Right renal pelvis (tissue), 4 donors: ENCODE data around the gene IL11RA. TPM values are rescaled to one million over a fixed set of nuclear protein-coding genes. Genes with fewer than 3 reads are reported as not detected.

Source experiments
- DNase-seq, 4 donors: peaks; one replicate each; pipeline ENCODE4 v3.0.0-alpha.2; 2013; ENCODE audit warnings: low read depth in 4 of 4, low spot score in 3 of 4, missing footprints in 1 of 4
- polyA plus RNA-seq, 4 donors: library from polyadenylated mRNA; unstranded; fragments of 120-200 nt; gene quantifications; one replicate each; pipeline ENCODE4 v1.2.1, GENCODE V29; 2013; ENCODE audit not compliant: insufficient read length in 4 of 4

Gene IL11RA
- polyA plus RNA-seq, 4 donors: 47.7 to 66.7 (median 53.4) TPM

DNA sequence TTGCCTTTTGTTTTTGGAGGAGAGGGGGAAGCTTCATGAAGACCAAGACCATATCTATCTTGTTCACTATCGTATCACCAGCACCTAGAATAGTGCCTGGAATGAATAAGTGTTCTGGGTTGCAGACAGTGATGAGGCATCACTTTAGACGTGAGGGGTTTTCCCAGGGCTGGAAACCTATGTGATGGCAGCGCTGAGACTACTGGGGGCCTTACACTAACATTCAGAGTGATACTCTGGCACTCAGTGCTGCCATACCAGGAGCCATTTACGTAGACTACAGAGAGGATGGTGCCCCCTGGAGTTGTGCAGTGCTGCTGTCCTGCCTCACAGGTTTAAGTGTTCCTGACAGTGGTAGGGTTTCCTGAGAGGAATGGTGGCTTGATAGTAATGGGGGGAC lies 32.2 kb downstream of the IL11RA start:
- DNase-seq: no peak

DNA sequence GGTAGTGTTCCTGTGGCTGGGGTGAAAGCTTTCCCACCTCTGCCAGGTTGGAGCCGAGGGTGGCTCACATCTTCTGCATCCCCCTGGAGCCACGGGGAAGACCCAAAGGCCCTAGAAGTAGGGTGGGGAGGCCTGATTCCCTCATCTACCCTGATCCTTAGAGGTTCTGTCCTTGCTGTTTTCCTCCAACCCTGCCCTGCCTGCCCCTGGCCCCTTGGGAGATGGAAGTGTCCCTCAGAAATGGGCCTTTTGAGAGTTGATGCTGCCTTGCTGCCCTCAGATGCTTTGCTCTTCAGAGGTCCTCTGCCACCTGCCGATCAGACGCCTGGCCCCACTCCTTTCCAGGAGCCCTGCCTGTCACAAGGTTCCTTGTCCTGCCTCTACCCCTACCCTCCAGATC lies 32.8 kb downstream of the IL11RA start:
- no peak for DNase-seq

DNA sequence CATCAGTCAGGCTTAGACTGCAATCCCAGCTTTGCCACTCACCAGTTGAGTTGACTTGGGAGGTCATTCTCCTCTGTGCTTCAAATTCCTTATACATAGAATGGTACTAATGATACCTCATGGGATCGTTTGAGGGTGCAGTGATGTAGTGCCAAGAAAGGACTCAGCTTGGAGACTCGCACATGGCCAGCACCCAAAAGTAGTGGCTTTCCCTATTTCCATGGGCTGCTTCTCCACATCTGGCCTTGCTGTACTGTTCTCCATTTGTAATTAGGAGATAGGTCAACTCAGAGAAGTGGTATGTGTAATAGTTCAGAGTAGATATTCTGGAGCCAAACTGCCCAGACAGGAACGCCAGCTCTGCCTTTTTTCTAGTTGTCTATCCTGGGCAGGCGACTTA lies 33.6 kb downstream of the IL11RA start:
- no peak for DNase-seq

DNA sequence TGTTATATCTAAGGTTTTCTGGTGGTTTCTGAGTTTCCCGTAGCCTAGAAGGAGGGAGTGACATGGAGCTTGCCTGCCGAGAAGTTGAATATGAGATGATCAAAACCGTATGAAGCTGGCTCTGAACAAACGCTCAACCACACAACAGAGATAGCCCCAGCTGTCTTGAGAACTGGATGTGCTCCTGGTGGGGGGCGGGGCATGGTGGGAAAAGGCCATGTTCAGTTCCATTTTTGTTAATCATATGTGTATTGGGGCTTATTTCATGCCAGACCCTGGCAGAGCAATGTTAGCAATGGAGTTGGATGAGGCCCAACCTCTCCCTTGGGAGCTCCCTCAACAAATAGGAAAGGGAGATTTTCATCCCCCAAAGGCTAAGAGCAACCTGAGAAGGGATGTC lies 34.2 kb downstream of the IL11RA start:
- DNase-seq: no peak

DNA sequence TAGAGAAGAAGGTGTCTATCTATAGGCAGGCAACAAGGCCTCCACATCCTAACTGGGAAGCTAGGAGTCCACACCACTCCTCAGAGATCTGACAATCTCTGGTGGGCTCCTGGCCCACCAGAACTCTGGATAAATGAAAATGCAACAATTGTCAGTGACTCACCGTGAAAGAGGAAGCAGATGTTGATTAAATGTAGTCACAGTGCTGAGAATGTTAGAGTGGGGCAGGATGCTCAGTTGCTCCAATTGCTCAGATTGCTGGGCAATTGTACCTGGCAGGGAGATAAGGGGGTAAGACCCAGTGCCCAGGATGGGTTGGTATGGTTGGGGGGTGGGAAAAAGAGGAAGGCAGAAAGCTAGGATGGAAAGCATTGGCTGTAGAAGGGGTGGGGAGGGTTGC lies 34.7 kb downstream of the IL11RA start:
- DNase-seq: no peak

GRCh38 chr9:34687276-34688030 lies 35.5 kb downstream of the IL11RA start:
- DNase-seq: no peak

GRCh38 chr9:34688329-34689115 lies 36.5 kb downstream of the IL11RA start:
- DNase-seq: no peak

DNA sequence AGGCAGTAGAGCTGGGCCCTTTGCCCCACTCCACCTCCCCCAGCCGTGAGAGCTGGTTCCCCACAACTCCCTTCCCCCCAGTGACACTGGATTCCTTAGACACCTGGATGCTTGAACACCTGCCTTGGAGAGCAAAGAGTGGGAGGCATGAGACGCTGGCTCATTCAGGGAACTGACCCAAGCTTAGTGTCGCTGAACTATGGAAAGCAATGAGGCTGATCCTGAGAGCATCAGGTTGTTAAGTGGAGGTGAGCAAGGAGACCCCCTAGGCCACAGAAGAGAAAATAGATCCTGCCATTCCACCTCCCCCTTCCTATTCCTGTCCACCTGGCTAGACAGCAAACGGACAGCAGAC lies 37.1 kb downstream of the IL11RA start:
- no peak for DNase-seq

GRCh38 chr9:34689512-34689911 lies 37.5 kb downstream of the IL11RA start:
- DNase-seq: no peak

DNA sequence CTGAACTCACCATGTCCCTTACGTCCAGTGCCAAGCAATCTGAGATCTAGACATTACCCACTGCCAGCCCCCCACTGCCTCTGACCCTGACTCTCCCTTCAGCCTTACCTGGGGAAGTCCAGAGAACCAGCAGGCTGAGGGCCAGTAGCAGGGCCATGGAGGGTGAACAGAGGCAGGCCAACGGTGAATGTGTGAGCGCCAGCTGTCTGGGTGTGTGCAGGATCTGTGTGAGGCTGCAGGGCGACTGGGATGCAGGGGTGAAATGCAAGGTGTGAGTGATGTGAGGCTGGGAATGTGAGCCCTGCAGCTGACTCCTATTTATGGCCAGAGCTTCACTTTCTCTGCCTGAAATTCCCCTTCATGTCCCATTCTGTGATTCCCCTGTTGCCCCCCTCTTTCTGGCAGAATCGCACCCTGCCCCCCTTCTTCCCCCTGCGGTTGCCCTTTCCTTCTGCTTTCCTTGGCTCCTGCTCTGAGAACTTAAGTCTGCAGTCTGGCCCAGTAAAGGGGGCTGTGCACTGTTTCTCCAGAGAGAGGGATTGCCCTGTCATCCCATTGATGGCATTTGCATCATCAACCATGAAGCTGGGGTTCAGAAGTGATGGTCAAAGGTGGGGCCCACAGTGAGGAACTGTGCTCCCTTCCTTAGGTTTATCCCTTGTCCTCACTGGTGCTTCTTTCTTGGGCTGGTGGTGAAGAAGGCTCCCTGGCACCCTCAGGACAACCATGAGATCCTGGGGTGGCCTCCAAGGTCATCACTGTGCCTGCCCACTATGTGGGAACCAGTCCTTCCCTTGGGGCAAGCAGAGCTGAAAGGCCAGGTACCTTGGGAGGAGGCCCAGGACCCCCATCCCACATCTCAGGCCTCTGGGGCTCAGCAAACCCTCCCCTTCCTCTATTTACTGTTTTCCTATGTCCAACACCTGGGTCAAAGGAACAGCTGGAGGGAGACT lies 39.3 kb downstream of the IL11RA start, which contains the start of gene CCL19:
Gene CCL19 (minus strand): TSS at position 294 of the 953 bp plus-strand sequence. CDS start 137 bp downstream, at position 157.
- DNase-seq: no peak

- no peak for DNase-seq
Measured at GRCh38 chr9:34691936-34692315, 39.9 kb downstream of the IL11RA start.

GRCh38 chr9:34693560-34693959 lies 41.6 kb downstream of the IL11RA start:
- no peak for DNase-seq

DNA sequence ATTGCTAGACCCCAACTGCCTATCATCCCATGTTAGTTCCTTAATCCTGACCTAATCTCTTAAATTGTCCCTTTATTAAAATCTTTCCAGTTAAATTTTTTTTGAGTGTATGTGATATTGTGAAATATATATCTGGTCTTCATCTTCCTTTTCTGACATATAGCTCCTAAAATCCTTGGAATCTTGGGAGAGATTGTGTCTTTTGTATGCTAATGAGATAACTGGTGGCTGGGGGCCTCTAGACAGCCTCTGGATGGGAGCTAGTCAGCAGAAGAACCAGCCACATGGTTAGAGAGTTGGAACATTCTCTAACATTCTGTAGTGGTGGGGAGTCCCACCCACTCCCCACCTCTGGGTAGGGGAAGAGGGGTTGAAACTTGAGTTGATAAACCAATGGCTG lies 42.8 kb downstream of the IL11RA start:
- DNase-seq: no peak

DNA sequence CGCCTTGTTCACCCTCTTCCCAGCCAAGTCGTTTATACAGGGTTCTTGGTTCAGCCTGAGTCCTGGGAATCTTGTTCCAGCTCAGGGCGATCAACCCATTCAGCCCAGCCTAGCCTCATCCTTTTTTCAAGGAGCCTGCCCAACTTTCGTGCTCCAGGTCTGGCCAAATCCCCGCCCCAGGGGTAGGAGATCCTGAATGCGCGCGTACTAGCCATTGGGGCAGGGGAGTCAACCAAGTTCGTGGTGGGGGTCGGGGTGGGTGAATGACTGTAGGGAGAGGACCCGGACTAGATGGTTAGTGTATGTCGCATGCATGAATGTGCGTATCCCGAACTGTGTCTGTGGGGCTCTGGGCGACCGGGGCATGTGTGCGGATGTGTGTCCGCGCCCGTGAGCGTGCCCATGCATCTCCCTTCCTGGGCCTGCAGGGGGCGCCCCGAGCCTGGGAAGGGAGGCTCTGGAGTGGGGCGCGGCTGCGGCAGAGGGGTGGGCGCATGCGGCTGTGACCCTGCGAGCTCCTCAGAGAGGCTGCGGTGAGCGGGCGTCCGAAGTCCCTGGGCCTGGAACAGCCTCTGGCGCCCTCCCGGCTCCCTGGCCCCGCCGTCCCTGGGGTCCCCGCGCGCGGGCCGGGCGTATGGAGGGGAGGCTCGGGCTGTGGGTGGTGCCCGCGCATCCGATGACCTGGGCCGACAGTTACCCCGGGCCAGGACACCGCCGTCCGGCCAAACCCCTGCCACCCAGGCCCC lies 49.2 kb downstream of the IL11RA start:
- peak in 3 of 4 donors; percentile 52 to 65 (median 63) for DNase-seq

DNA sequence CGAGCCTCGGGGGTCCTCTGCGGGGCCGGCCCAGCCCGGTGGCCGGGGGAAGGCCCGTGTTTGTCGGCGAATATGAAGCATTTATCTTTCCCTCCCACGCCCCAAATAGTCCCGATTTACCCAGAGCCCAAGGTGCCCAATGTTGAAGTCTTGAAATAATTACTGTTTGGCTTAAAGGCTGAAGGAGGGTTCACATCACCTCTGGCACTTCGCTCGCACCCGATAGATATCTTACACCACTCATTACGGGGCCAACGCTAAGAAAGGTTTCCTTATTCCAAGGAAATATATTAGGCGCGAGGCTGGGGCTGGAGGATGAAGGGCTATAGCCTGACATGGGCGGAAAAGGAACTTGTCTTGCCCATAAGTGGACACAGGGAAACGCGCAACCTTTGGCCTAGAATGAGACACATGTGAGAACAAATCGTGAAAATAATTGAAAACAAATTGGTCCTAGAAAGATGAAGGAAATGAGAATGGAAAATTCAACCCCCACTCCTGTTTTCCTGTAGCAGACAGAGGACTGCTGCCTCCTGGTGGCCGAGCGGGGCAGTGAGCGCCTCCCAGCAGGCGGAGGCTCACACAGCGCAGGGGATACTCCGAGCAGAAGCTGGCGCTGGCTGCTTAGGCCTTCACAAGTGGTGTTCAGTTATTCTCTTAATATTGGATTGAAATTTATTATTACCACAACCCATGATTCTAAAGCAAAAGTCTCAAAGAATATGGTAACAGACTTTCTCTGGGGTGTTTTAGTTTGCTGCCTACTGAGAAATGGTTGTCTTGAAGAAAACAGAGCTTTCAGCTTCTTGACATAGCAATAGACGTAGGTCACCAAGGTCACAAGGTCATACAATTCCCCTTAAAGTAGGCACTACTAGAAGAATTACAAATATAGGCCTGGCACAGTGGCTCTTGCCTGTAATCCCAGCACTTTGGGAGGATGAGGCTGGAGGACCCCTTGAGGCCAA lies 50.1 kb downstream of the IL11RA start:
- peak; percentile 61 to 74 (median 63) for DNase-seq

DNA sequence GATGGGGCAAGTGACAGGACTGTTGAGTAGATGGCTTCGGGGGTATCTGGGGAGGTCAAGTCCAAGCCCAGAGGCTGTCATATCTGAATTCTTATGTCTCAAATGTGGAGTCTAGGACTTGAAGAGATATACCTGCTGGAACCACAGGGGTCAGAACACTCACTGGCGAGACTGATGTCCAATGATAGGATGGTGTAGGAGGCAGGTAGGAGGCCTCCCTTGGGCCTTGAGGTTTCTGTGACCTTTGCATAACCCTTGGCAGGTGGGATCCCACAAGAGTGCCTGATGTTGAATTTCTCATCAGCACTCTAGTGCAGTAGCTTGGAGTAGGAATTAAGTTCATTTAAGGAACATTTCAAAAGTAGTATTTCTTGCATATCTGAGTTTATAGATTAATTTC lies 55.1 kb downstream of the IL11RA start:
- no peak for DNase-seq

DNA sequence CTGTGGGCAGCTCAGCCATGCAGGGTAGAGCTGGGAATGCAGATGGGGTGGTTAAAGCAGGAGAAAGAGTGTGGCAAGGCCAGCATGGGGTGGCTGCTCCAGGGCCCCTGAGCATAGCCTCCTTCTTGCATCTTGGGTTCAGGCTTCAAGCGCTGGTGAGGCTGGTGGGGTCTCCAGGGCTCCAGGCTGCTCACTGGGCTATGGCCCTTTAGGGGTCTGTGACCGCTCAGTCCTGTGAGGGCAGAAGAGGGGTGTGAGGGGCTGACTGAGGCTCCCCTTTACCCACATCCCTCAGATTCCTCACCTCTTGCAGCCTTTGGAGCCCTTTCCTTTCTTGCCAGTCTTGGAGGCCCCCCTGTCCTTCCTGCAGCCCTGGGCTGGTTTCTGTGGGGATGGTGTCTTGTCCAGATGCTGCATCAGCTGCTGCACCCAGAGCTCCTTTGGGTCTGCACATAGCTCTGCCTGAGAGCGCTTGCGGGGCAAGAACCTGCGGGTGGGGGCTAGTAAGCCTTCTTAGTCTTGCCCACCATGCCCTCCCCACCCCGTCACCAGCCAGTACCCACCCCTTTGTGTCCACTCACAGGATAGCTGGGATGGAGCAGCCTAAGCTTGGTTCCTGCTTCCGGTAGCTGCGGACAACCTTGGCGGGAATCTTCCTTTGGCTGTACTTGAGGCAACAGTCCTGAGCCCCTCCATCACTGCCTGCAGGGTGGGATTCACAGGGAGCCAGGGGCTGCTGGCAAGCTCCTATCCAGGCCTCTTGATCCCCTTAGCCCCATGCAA lies 57.4 kb downstream of the IL11RA start:
- no peak for DNase-seq

GRCh38 chr9:34710023-34710422 lies 58.0 kb downstream of the IL11RA start, which contains the start of gene CCL21:
TSS of gene CCL21 (minus strand) at chr9:34710136. CDS start at chr9:34710066, 70 bp downstream.
- DNase-seq: peak in 1 of 4 donors; percentile 33
